ENCODE measurements around the gene GPX3.

GPX3 gene

GRCh38 chr5:151058301-151058700 lies 37.9 kb downstream of the GPX3 start:
- DNase-seq (ENCODE audit: low spot score), result no peak

DNA sequence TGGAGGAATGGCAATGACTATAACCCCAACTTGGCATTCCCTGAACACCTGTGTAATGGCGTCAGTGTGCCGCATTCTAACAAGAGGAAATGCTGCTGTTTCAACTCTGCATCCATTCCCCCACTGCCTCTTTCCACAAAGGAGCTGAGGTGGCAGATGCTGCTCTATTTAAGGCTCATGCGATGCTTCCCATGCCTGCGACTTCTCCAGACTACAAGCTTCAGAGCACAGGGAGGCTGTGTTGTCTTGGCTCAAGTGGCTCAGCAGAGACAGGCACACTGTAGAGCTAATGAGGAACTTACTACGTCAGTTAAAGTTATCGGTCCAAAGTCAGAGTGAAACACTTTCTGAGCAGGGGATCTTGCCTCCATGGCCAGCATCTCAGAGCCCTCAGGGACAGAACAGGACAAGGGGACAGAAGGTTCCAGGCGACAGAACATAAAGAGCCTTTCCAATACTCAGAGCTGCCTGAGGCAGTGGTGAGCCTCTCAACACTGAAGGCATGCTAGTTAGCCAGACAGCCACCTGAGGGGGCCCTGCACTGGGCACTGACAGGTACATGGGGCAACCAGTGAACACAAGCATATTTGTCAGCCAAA lies 38.6 kb downstream of the GPX3 start:
- no peak for DNase-seq (ENCODE audit: low spot score)

GRCh38 chr5:151060742-151061141 lies 40.4 kb downstream of the GPX3 start:
- no peak for DNase-seq (ENCODE audit: low spot score)

DNA sequence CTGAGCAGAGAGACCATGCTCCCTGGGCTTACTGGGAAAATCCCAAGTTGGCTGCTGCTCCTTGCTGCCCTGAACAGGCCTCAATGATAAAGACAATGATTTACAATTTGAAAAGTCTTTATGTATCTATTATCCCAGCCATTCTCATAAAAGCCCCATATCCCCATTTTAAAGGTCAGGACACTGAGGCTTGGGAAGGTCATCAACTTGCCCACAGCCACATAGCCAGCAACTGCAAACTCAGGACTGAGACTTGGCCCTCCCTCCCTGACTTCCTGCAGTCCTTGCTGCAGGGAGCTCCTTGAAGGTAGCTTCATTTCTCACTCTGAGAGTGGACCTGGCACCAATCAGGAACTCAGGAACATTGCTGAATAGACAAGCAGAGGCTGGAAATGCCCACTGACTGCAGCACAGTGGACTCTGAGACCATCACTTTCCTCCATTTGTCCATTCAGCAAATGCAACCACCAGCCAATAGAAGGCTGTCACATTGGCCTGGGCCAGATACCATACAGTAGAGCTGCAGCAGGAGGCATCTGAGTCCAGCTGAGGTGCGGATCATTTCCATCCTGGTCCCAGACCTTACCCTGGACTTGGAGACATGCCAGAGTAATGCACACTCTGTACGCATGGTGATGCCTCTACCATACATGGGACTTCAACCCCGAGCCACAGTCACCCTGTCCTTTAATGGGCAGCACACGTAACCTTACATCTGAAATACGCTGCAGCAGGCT lies 42.2 kb downstream of the GPX3 start:
- no peak for DNase-seq (ENCODE audit: low spot score)

DNA sequence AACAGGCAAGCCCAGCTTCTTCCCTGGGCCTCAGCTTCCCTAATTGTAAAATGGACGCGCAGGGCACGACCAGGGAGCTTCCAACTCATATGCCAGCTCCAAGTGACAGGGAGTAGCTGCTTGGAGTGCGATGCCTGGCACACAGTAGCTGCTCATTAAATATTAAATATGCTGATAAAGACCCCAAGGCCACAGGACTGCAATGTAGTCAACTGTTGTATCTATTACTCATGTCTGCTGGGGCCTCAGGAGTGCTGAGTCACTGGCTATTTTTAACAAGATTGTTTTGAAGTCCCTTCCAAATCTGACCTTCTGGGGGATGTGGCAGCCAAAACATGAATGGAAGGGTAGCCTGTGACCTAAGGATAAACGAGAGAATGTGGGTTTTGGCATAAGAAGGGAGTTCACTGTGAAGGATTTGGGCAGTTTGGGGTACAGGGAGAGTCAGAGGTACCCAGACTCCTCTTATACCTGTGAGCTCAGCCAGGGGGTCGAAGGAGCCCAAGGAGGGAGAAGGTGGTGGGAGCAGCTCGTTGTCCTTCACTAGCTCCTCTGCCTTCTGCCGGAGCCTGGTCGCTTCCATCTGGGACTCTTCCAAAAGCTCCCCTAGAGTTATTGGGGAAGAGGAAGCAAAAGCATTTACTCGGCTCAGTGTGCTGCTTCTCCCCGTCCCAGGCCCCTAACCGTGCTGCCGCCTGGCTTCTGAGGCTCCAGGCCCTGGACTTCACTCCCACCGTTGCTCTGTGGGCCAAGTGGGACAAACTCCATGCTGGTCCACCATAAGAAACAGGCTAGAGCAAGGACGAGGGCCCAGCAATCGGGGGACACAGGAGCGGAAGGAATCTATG lies 43.0 kb downstream of the GPX3 start:
- DNase-seq (ENCODE audit: low spot score), result no peak

DNA sequence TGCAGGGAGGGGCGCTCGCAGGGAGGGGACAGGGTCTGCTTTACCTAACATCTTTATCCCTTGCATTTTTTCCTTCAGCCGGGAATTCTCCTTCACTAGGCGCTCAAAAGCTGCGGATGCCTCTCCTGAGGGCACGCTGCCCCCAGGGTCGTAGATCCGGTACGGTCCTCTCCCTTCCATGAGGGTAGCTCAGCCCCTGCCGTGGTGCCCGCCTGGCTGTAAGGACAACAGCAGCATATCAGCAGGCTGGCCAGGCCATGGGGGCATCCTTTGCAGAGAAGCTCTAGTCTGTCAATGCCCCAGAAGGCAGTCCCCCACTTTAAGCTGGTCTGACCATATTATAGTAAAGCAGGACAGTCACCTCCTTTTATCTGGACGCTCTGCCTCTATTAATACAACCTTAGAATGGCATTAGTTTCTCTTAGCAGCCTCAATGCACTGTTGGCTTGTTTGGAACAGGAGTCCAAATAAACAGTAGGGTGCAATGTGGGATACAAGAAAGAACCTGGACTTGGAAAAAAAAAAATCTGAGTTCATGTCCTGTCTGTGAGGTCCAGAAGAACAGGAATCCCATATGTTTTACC lies 44.6 kb downstream of the GPX3 start:
- DNase-seq (ENCODE audit: low spot score), result no peak

DNA sequence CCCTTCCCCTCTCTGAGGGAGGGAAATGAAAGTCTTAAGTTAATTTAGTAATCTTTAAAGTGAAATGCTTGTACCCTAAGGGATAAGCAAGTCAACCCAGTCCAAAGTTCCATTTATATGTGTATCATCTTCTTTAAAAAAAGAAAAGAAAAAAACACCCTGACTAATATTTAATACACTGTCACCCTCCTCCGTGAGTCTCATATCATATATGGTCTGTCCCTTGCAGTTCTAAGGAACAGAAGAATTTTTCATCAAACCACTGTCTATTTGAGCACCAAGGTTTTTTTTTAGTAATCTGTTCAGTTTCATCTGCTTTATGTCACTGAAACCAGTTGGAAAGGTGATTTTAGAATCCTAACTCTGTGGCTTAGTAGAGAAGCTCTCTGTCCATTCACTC lies 45.2 kb downstream of the GPX3 start:
- no peak for DNase-seq (ENCODE audit: low spot score)

DNA sequence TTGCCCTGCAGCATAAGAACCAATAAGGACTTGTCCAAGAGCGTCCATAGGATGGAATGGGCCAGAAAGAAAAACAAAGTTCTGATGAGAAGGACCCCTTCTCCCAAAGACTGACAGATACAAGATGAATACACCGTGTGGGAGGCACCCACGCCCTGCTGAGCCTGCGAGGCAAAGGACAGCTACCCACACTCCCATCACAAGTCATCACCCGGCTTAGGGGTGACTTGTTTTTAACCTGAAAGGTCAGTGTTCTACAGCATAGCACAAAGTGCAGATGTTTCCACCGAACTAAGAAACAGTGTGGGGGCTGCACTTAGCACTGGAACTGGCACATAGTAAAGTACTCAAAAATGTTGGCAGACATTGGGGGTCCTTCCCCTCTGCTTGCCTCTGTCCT lies 46.5 kb downstream of the GPX3 start:
- DNase-seq (ENCODE audit: low spot score), result no peak

- DNase-seq (ENCODE audit: low spot score), result no peak
These were observed 47.4 kb downstream of the GPX3 start for GRCh38 chr5:151067632-151068432.

DNA sequence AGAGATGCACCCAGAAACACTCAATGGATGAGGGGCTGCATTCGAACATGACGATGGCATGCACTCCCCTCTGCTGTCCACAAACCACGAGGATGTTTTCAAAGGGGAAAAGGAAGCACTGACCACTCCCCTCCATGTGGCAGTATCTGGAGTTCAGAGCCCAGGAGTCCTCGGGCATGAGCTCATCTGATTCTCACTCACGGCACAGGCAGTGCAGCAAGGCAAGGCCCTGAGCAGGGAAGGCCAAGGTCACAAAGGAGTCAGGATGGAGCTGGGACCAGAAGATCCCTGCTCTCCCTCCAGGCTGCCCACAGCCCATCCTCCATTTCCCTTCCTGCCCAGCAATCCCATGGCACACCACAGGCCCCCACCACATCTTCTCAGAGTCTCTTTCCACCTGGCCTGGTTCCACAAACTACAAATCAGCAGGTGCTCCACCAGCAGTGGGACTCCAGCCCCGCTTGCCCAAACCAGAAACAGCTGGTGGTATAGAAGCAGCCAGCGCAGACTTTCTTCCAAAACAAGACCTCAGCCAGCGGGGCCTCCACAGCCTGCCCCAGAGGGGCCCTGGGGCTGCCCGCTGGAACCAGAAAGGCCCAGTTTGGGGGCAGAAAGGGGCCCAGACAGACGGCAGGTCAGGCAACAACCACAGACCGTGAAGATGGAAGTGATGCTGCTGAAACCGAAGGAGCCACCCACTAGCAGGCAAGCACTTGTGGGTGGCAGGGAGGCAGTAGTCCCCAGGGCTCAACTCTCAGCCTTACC lies 48.2 kb downstream of the GPX3 start:
- DNase-seq (ENCODE audit: low spot score), result no peak

- peak; percentile 42 for DNase-seq (ENCODE audit: low spot score)
These were observed 50.1 kb downstream of the GPX3 start for GRCh38 chr5:151070449-151070848.

DNA sequence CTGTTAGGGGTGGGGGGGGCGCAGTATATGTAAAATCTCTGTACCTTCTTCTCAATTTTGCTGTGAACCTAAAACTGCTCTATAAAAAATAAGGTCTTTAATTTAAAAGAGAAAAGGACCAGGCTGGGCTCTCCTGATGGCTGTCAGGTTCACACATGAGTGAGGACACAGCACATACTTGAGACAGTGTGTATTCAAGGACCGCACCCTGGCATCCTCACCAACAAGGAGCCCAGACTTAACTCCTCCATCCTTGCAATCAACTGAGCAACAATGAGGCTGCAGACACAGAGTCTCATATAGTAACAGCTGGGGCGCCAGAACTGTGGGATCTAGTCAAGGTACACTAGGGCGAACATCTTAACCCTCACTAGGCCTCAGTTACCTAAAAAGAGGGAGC lies 50.6 kb downstream of the GPX3 start:
- DNase-seq (ENCODE audit: low spot score), result no peak

- DNase-seq (ENCODE audit: low spot score), result no peak
These were observed 51.6 kb downstream of the GPX3 start for GRCh38 chr5:151071848-151072629.

GRCh38 chr5:151072630-151073025 lies 52.2 kb downstream of the GPX3 start:
- peak; percentile 75 for DNase-seq (ENCODE audit: low spot score)

DNA sequence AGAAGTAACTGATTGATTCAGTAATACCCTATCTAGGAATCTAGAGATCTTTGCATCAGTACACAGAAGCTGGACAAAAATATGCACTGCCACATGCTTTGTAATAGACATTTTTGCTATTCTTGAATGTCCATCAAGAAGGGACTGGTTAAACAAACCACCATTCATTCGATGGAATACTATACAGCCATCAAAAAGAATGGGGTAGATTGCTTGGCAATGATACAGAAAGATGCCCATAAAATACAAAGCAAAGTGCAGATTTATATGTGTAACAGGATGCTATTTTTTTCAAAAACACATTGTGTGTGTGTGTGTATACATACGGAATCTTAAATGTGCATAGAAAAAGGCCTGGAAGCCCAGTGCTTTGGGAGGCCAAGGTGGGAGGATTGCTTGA lies 52.9 kb downstream of the GPX3 start:
- no peak for DNase-seq (ENCODE audit: low spot score)

GRCh38 chr5:151074557-151074956 lies 54.2 kb downstream of the GPX3 start:
- DNase-seq (ENCODE audit: low spot score), result no peak

DNA sequence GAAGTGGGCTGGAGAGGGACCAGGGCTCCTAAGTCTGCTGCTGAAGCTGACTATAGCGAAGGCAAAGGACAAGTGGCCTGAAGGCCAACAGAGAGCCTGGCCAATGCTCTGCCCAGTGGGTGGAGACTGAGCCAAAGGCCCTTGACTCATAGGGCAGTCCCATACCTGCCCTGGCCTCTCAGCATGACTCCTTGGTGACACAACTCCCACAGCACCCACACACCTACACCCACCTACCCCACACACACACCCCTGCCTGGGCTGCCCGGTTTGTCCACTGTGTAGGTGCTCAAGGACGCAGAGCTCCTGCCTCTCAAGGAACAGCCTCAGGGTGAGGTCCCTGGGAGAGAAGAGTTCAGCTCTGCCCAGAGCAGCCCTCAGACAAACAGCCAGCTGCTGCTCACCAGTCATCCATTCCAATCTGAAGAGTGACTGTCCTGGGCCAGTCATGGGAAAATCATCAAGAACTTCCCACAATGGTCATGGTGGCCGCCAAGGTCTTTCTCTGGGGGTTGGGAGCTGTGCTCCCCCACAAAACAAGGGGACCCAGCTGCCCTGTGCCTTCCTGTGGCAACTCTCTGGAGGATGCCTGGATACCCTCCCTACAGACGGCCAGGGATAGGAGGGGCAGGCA lies 55.4 kb downstream of the GPX3 start:
- peak; percentile 25 for DNase-seq (ENCODE audit: low spot score)

- DNase-seq (ENCODE audit: low spot score), result no peak
These were observed 56.2 kb downstream of the GPX3 start for GRCh38 chr5:151076616-151077015.

- DNase-seq (ENCODE audit: low spot score), result no peak
These were observed 57.0 kb downstream of the GPX3 start for GRCh38 chr5:151077419-151077818.

DNA sequence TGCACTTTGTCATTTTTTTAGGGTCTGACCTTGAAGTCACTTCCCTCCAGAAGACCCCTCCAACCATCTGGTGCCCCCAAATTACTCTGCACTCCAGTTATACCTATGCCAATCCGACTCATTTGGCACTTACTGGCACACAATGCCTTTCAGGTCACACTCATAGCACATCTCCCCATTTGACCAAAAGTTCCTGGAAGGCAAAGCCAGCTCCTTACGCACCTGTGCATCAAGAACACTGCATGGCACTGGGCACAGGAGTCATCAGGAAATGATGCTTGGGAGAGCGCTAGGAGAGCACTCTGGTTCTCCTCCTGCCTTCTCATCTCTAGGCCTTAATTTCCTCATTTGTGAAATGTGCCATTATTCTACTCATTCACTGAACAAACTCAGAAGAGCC lies 57.6 kb downstream of the GPX3 start:
- no peak for DNase-seq (ENCODE audit: low spot score)
